HL-60/S4 treated with retinoic acid at 250 ng/mL for 4 days and 3 days (cell line): ENCODE data around the gene EMP1.
"Not testable (repeated sequence)": the region's sequence is repeated elsewhere in the genome, so short reads cannot be mapped to it uniquely, and the experiment has no call there.

Experiments used
- in situ Hi-C: fragments of 300-500 bp; cut with MboI; formaldehyde crosslinking; loops from 2 replicates; pipeline ENCODE4 v1.7.0; 2022; ENCODE audit warnings: low sequenced_read_pairs

Gene EMP1

DNA sequence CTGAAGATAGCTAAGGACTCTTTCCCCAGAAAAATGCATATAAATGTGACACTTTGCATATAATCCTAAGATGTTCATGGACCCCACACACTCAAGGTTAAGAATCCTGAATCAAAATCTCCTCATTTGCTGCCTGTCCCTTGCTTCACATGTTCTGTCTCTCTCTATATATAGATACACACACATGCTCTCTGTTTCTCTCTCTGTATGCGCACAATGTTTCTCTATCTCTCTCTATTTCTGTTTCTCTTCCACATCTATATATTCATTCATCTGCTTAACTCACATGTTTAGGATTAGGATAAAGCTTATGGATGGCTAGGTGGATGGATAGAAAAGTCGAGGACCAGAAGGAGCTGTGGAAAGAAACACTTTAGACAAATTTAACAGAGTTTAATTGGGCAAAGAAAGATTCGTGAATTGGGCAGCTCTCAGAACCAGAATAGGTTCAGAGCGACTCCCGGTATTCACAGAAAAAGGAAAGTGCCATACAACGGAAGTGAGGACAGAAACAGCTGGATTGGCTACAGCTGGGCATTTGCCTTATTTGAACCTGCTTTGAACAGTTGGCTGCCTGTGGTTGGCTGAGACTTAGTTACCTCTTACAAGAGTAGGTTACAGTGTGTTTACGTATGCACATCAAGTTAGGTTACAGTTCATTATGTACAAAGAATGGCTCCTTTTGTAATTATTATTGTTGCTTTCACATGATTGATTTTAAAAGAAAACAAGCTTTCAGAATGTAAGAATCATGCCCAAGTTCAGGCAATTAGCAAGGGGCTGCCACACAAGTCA, 57.6 kb downstream of the EMP1 start:
- in situ Hi-C loops = no loop called here

- in situ Hi-C loops = no loop called here
Observed at GRCh38 chr12:13255792-13256691, 59.5 kb downstream of the EMP1 start.

GRCh38 chr12:13256692-13257045, 60.1 kb downstream of the EMP1 start:
- in situ Hi-C loops = no loop called here

DNA sequence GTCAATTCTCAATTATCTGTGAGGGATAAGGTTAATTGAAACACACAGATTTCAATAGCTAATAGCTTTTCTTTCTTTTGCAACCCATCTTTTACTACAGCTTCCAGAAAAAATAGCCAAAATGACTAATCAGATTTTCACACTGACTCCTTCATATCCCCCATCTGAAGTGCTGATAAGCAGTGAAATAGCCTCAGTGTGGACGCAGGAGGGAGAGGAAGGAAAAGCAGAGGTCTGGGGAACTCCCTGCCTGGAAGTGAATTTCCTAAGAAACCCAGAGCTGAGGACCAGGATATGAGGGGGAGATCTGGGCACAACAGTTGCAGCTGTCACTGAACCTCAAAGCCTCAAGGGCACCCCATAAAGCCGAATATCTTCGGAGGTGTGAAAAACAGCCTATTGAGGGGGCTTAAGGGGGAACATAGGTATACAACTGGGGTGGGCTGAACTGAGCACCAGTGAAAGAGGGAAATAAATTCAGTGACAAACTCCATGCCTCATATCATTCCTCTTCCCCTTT, 60.9 kb downstream of the EMP1 start:
- in situ Hi-C loops = no loop called here

DNA sequence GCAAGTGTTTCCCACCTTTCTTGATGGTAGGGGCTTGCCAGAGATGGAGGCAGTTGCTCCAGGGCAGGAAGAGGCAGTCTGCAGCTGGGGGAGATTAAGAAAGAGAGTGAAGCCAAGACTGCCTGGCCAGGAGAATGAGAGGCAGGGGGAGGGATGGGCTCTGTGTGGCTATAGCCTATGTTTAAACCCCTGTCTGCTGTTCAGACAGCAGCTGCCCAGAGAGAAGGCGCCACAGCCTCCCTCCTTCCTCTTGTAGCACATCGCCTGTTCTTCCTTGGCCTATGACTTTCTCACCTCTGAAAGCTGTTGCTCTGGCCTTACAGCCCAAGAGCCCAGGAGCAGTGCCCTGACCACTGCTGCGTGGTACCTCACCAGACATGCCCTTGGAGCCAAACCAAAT, 61.7 kb downstream of the EMP1 start:
- in situ Hi-C loops = no loop called here

DNA sequence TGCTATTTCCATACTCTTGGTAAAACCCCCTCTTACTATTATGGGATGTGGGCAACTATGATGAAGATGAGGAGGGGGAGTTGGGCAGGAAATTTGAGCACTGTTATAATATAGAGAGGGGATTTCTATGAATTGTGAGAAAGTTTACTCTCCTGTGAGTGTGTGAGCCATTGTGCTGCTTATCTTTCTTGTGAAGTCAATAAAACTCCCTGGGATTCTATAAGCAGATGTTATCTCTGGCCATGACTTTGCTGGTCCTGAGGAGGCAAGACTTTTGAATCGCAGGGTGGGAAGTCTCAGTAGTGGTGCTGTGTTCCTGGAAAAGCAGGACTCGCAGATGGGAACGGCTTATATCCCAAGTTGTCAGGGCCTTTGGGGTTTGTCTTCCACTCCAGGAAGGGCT, 62.2 kb downstream of the EMP1 start:
- in situ Hi-C loops = no loop called here

DNA sequence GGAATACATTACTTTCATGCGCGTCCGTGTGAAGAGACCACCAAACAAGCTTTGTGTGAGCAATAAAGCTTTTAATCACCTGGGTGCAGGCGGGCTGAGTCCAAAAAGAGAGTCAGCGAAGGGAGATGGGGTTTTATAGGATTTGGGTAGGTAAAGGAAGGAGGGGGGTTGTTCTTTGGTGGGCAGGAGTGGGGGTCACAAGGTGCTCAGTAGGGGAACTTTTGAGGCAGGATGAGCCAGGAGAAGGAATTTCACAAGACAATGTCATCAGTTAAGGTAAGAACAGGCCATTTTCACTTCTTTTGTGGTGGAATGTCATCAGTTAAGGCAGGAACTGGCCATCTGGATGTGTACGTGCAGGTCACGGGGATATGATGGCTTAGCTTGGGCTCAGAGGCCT, 63.1 kb downstream of the EMP1 start:
- in situ Hi-C loops = not testable (repeated sequence)

DNA sequence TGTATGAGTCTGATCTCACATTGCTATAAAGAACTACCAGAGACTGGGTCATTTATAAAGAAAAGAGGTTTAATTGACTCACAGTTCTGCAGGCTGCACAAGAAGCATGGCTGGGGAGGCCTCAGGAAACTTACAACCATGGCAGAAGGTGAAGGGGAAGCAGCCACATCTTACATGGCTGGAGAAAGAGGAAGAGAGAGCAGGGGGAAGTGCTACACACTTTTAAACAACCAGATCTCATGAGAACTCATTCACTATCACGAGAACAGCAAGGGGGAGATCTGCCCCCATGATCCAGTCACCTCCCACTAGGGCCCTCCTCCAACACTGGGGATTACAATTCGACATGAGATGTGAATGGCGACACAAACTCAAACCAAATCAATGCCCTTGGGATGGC, 71.3 kb downstream of the EMP1 start:
- in situ Hi-C loops = not testable (repeated sequence)

- in situ Hi-C loops = no loop called here
Observed at GRCh38 chr12:13268581-13268980, 72.1 kb downstream of the EMP1 start.
